Naive thymus-derived CD4-positive, alpha-beta T cell (primary cell): ENCODE data around the gene HOXB7. TPM values are rescaled to one million over a fixed set of nuclear protein-coding genes. Genes with fewer than 3 reads are reported as not detected.

Experiments used
- ATAC-seq: fragments of 150-1000 bp; cut with Tn5 transposase; 2 replicates; pipeline ENCODE4 v1.10.0; 2021; ENCODE audit warnings: mild to moderate bottlenecking, moderate library complexity
- CTCF ChIA-PET: fragments of 350-600 bp; sonication (Branson Sonifier 250); formaldehyde crosslinking; loops from one replicate; lab custom pipeline; 2021; ENCODE audit warnings: antibody characterized with exemption; lab: Charles Lee
- POLR2A ChIA-PET: fragments of 350-600 bp; sonication (Branson Sonifier 250); formaldehyde crosslinking; loops from one replicate; lab custom pipeline; 2021; ENCODE audit warnings: antibody characterized with exemption, inconsistent platforms; lab: Charles Lee
- DNase-seq, 9 donors: peaks; one replicate each; pipeline versions ENCODE4 v3.0.0 to v3.0.0-alpha.2; 2020 to 2022; ENCODE audit warnings: mixed read lengths in 1 of 9
- H3K27ac ChIP-seq: one replicate; pipeline ENCODE4 v1.7.0; 2013; ENCODE audit warnings: mild to moderate bottlenecking, low read depth, low read length, moderate library complexity
- H3K27me3 ChIP-seq, 2 donors: one replicate each; pipeline ENCODE4 v1.7.0; 2013; ENCODE audit warnings: low read length in 2 of 2, mild to moderate bottlenecking in 2 of 2, moderate library complexity in 2 of 2; ENCODE audit not compliant: control insufficient read depth in 2 of 2, insufficient read depth in 2 of 2
- H3K36me3 ChIP-seq, 3 experiments: 1 replicate in 2 of 3; 2 replicates in 1 of 3; pipeline ENCODE4 v1.7.0; 2013; ENCODE audit warnings: low read length in 3 of 3, mild to moderate bottlenecking in 3 of 3, moderate library complexity in 1 of 3; ENCODE audit not compliant: insufficient read depth in 3 of 3, control insufficient read depth in 2 of 3
- H3K4me1 ChIP-seq, 2 donors: one replicate each; pipeline ENCODE4 v1.7.0; 2013; ENCODE audit warnings: low read length in 2 of 2, mild to moderate bottlenecking in 2 of 2, moderate library complexity in 1 of 2; ENCODE audit not compliant: control insufficient read depth in 2 of 2, insufficient read depth in 2 of 2
- H3K4me3 ChIP-seq: 2 replicates; pipeline ENCODE4 v1.7.0; 2013; ENCODE audit warnings: mild to moderate bottlenecking, low read length
- H3K9me3 ChIP-seq, 3 experiments: 1 replicate in 2 of 3; 2 replicates in 1 of 3; pipeline ENCODE4 v1.7.0; 2013; ENCODE audit warnings: low read length in 3 of 3; ENCODE audit not compliant: control insufficient read depth in 2 of 3
- H3K27ac Mint-ChIP-seq, 9 donors: one replicate each; pipeline ENCODE4 v1.8.0; 2020 to 2022; ENCODE audit warnings: mixed read lengths in 9 of 9, mild to moderate bottlenecking in 8 of 9, moderate library complexity in 5 of 9, inconsistent platforms in 2 of 9
- H3K27me3 Mint-ChIP-seq, 5 donors: one replicate each; pipeline ENCODE4 v1.8.0; 2021 to 2022; ENCODE audit warnings: mixed read lengths in 5 of 5, mild to moderate bottlenecking in 1 of 5
- H3K36me3 Mint-ChIP-seq, 5 donors: one replicate each; pipeline ENCODE4 v1.8.0; 2020 to 2022; ENCODE audit warnings: mixed read lengths in 5 of 5, mild to moderate bottlenecking in 3 of 5, inconsistent platforms in 1 of 5
- H3K4me1 Mint-ChIP-seq, 7 donors: one replicate each; pipeline ENCODE4 v1.8.0; 2020 to 2022; ENCODE audit warnings: mixed read lengths in 7 of 7, mild to moderate bottlenecking in 3 of 7, inconsistent platforms in 1 of 7
- H3K4me3 Mint-ChIP-seq, 10 donors: one replicate each; pipeline ENCODE4 v1.8.0; 2020 to 2022; ENCODE audit warnings: mild to moderate bottlenecking in 10 of 10, mixed read lengths in 10 of 10, moderate library complexity in 6 of 10, inconsistent platforms in 2 of 10
- H3K9me3 Mint-ChIP-seq, 11 donors: one replicate each; pipeline ENCODE4 v1.8.0; 2020 to 2022; ENCODE audit warnings: mixed read lengths in 11 of 11, mild to moderate bottlenecking in 4 of 11, inconsistent platforms in 1 of 11, moderate library complexity in 1 of 11
- intact Hi-C, 2 donors: fragments of 100-400 bp; cut with micrococcal nuclease; formaldehyde crosslinking; loops; one replicate each; pipeline ENCODE4 v1.15.1; 2023
- polyA plus RNA-seq, 2 donors: library from polyadenylated mRNA; unstranded; fragments of 300-500 nt; fragmentation: Illumina TruSeq; gene quantifications; one replicate each; pipeline ENCODE4 v1.2.3, GENCODE V29; 2021
- total RNA-seq, 6 experiments: library from RNA in 5 of 6; stranded (reverse) in 5 of 6; gene quantifications; 1 replicate in 5 of 6; 2 replicates in 1 of 6; pipeline ENCODE4 v1.2.3 and lab custom pipeline; 2021 to 2026

HOXB7 gene
- total and polyA plus RNA-seq, 7 experiments from 2014 or later: 0.31 TPM; not detected in 6

DNA sequence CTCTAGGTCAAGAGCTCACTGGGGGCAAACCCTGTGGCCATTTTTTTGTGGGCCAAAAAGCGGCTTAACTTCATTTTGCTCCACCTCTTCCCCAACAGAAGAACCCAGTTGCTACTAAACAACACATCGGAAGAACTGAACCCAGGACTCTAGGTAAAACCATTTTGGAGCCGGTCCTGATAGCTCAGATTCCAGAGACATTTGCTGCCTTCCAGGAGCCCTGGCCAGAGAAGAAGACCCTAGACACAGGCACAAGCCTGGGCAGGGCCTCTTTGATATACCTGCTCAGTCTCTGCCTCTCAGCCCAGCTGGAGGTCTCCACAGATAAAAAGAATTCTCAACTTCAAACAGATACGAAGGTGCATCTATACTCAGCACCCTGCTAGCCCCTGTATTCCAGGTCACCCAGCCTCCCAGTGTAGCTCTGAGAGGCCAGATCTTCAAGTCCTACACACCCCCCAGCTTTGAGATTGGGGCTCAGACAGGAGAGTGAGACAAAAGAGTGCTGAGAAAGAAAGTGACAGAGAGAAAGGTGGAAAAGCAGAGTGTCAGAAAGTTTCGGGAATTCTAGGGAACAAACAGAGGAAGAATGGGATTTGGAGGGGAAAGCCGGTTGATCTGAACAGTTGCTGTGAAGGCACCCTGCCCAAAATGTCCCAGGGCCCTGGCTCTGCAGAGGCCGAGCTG lies 21.9 kb upstream of the HOXB7 start:
- no peak overlapping the region for H3K27ac ChIP-seq
- intact Hi-C loops: no loop called here
- H3K36me3 Mint-ChIP-seq: peaks cover 0 to 4% (median 0%) of the 10 kb centered on the region in 5 donors
- H3K9me3 Mint-ChIP-seq: peaks cover 0 to 6% (median 0%) of the 10 kb centered on the region in 11 donors
- no peak overlapping the region for H3K27ac Mint-ChIP-seq
- H3K4me3 Mint-ChIP-seq: peak overlapping the region; percentile 17 to 68 (median 52)
- peaks cover 31 to 46% of the 10 kb centered on the region in 2 donors for H3K27me3 ChIP-seq
- no peak for DNase-seq
- H3K4me1 ChIP-seq: peaks cover 0 to 6% of the 10 kb centered on the region in 2 donors
- no peak overlapping the region for H3K4me3 ChIP-seq
- H3K27me3 Mint-ChIP-seq: peaks cover 78 to 98% (median 89%) of the 10 kb centered on the region in 5 donors
- ChIA-PET POLR2A (interaction anchor here (0.7 to 0.8 kb wide), 2 partner anchors 9 to 13 kb away, joined by 3 read pairs; no protein-coding TSS in a partner anchor), CTCF (no interaction called here)
- ATAC-seq: no peak
- H3K4me1 Mint-ChIP-seq: peaks cover 6 to 16% (median 14%) of the 10 kb centered on the region in 7 donors
- H3K9me3 ChIP-seq: no peaks in the 10 kb centered on the region
- H3K36me3 ChIP-seq: no peaks in the 10 kb centered on the region

DNA sequence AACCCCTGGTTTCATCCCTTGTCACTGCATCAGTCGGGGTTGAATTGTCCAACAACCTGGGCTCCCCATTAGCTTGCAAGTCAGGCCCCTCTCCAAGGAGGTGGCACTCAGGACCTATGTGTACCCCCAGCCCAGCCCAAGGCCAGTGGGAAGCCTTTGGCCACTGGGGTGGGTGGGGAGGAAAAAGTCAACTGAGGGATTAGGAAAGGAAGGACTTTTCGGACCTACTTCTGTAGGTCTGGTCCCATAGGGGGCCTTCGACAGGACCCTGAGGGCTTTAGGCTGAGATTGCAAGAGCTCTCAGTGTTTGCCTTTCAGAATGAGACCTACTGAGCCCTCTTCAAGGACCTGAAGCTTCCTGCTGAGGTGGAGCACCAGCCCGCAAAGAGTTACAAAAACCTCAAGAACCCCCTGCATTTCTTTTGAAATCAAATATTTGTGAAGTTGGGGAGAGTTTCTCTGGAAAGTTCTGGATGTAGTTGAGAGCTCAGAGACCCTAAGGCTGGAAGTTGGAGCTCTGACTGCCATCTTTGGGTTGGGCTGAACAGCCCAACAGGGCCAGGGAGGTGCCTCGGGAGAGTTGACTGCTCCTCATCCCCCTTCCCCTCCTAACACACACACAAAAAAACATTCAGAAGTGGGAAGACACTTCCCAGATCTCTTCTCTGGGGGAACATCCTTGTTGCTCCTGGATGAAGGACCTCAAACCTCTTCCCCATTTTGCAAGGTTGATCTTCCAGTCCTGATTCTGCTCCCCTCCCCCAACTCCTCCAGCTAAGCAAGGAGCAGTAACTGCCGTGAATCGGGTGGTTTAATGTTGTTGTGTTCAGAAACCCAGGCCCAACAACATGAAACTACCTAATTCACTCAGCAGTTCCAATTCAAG lies 21.1 kb upstream of the HOXB7 start:
- peaks cover 0 to 4% (median 0%) of the 10 kb centered on the region in 5 donors for H3K36me3 Mint-ChIP-seq
- ChIA-PET POLR2A (interaction anchor here (0.7 to 0.8 kb wide), 2 partner anchors 8 to 14 kb away, joined by 3 read pairs; no protein-coding TSS in a partner anchor), CTCF (no interaction called here)
- peaks cover 77 to 98% (median 86%) of the 10 kb centered on the region in 5 donors for H3K27me3 Mint-ChIP-seq
- peaks cover 0 to 7% of the 10 kb centered on the region in 2 donors for H3K4me1 ChIP-seq
- no peaks in the 10 kb centered on the region for H3K36me3 ChIP-seq
- no peak overlapping the region for H3K27ac Mint-ChIP-seq
- H3K4me3 Mint-ChIP-seq: peak overlapping the region in 1 of 10 donors; percentile 59
- DNase-seq (no peak), ATAC-seq (no peak)
- intact Hi-C loops: no loop called here
- no peaks in the 10 kb centered on the region for H3K9me3 ChIP-seq
- H3K4me3 ChIP-seq: no peak overlapping the region
- peaks cover 5 to 18% (median 14%) of the 10 kb centered on the region in 7 donors for H3K4me1 Mint-ChIP-seq
- H3K27ac ChIP-seq: no peak overlapping the region
- peaks cover 0 to 6% (median 0%) of the 10 kb centered on the region in 11 donors for H3K9me3 Mint-ChIP-seq
- H3K27me3 ChIP-seq: peaks cover 39 to 47% of the 10 kb centered on the region in 2 donors

- no peak for DNase-seq
- no peak overlapping the region for H3K4me3 Mint-ChIP-seq
- intact Hi-C loops: no loop called here
- peaks cover 77 to 97% (median 86%) of the 10 kb centered on the region in 5 donors for H3K27me3 Mint-ChIP-seq
- no peak overlapping the region for H3K27ac Mint-ChIP-seq
- ATAC-seq: no peak
- Histone ChIP-seq H3K4me3 (no peak overlapping the region), H3K36me3 (no peaks in the 10 kb centered on the region), H3K27me3 (peaks cover 38 to 42% of the 10 kb centered on the region in 2 donors), H3K27ac (no peak overlapping the region), H3K4me1 (peaks cover 0 to 10% of the 10 kb centered on the region in 2 donors), H3K9me3 (no peaks in the 10 kb centered on the region)
- peaks cover 0 to 4% (median 0%) of the 10 kb centered on the region in 11 donors for H3K9me3 Mint-ChIP-seq
- H3K4me1 Mint-ChIP-seq: peaks cover 6 to 21% (median 16%) of the 10 kb centered on the region in 7 donors
- POLR2A ChIA-PET: no interaction called here
- H3K36me3 Mint-ChIP-seq: peaks cover 0 to 4% (median 1%) of the 10 kb centered on the region in 5 donors
- CTCF ChIA-PET: no interaction called here
These were observed 20.3 kb upstream of the HOXB7 start for GRCh38 chr17:48630925-48631692.

GRCh38 chr17:48630009-48630924 lies 19.4 kb upstream of the HOXB7 start:
- peaks cover 40 to 41% of the 10 kb centered on the region in 2 donors for H3K27me3 ChIP-seq
- H3K9me3 ChIP-seq: no peaks in the 10 kb centered on the region
- peaks cover 78 to 95% (median 83%) of the 10 kb centered on the region in 5 donors for H3K27me3 Mint-ChIP-seq
- no peak overlapping the region for H3K4me3 ChIP-seq
- peaks cover 0 to 3% (median 0%) of the 10 kb centered on the region in 11 donors for H3K9me3 Mint-ChIP-seq
- H3K36me3 Mint-ChIP-seq: peaks cover 0 to 4% (median 1%) of the 10 kb centered on the region in 5 donors
- H3K27ac ChIP-seq: no peak overlapping the region
- intact Hi-C loops: no loop called here
- ChIA-PET CTCF (no interaction called here), POLR2A (no interaction called here)
- H3K4me1 Mint-ChIP-seq: peaks cover 13 to 26% (median 20%) of the 10 kb centered on the region in 7 donors
- no peaks in the 10 kb centered on the region for H3K36me3 ChIP-seq
- no peak overlapping the region for H3K4me3 Mint-ChIP-seq
- no peak for DNase-seq
- no peak for ATAC-seq
- no peak overlapping the region for H3K27ac Mint-ChIP-seq
- peaks cover 7 to 15% of the 10 kb centered on the region in 2 donors for H3K4me1 ChIP-seq

GRCh38 chr17:48629411-48629759 lies 18.6 kb upstream of the HOXB7 start:
- DNase-seq (no peak), ATAC-seq (no peak)
- ChIA-PET CTCF (no interaction called here), POLR2A (no interaction called here)
- H3K36me3 Mint-ChIP-seq: peaks cover 0 to 4% (median 1%) of the 10 kb centered on the region in 5 donors
- H3K27ac Mint-ChIP-seq: no peak overlapping the region
- no peak overlapping the region for H3K27ac ChIP-seq
- intact Hi-C loops: loop anchor here in 1 of 2 donors (5.0 kb wide), 1 partner anchor 118 kb away; no protein-coding TSS in a partner anchor
- peaks cover 13 to 23% (median 20%) of the 10 kb centered on the region in 7 donors for H3K4me1 Mint-ChIP-seq
- H3K9me3 ChIP-seq: no peaks in the 10 kb centered on the region
- H3K9me3 Mint-ChIP-seq: peaks cover 0 to 3% (median 0%) of the 10 kb centered on the region in 11 donors
- H3K27me3 ChIP-seq: peaks cover 37 to 39% of the 10 kb centered on the region in 2 donors
- no peak overlapping the region for H3K4me3 Mint-ChIP-seq
- no peak overlapping the region for H3K4me3 ChIP-seq
- no peaks in the 10 kb centered on the region for H3K36me3 ChIP-seq
- peaks cover 71 to 90% (median 79%) of the 10 kb centered on the region in 5 donors for H3K27me3 Mint-ChIP-seq
- H3K4me1 ChIP-seq: peaks cover 15 to 22% of the 10 kb centered on the region in 2 donors
